22Rv1 (cell line): ENCODE results near the gene UFC1.

Experiments used
- H3K27ac ChIP-seq: fragments of 450-650 bp; 2 replicates; pipeline ENCODE4 v1.5.1; 2017
- CTCF ChIP-seq: fragments of 450-650 bp; IDR thresholded peaks from 2 replicates; pipeline ENCODE4 v1.5.1; 2017; ENCODE audit warnings: mild to moderate bottlenecking
- ZFX ChIP-seq: fragments of 450-650 bp; IDR thresholded peaks from 2 replicates; pipeline ENCODE4 v1.6.1; 2017; ENCODE audit warnings: antibody characterized with exemption, borderline replicate concordance

The UFC1 gene

DNA sequence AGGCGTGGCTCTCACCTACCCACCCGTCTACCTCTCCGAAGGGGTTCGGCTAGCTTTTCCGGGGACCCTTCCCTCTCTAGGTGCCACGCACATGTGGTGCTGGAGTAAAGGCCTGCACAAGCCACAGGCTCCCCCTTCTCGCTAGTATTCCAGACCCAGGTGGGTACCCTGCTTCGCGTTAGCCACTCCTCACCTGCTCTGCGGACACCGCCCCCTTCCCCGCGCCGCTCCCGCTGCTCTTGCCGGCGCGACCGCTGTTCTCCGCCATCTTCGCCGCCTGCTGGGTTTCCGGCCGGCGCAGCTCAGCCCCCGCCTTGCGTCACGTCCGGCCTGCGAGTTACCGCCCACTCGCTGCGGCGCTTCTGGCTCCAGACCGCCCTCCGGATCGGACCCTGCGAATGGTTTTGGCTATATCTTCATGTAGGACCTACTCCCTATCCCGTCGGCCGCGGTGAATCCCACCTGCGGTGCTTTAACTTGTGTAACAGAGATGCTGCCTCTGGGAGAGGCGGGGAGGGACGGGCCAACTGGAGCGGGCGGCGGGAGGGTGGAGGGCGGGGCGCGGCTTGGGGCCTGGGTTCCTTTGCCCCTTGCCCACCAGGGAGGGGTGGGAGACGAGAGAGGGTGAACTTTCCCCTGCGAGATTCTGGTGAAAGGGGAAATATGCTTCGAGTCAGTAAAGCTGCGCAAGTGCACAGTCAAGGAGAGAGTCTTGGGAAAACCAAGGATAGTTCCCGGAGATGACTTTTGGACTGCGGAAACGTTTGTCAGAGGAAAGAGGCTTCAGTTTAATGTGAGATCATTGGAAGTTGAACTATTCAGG, 35.8 kb upstream of the UFC1 start, which contains the start of the genes NIT1 and PFDN2:
Gene NIT1, plus strand, starts transcription at position 347 of the 823 bp plus-strand sequence. Its CDS starts 72 bp downstream, at position 419.
Gene PFDN2, minus strand, starts transcription at position 279 of the 823 bp plus-strand sequence. Its CDS starts 11 bp downstream, at position 268.
- no peak for TF ChIP-seq CTCF
- no peak for TF ChIP-seq ZFX
- peak within 1 kb of the TSS; percentile 96 for H3K27ac ChIP-seq

GRCh38 chr1:161119092-161119903, 34.5 kb upstream of the UFC1 start:
- H3K27ac ChIP-seq = peak overlapping the region; percentile 96
- TF ChIP-seq CTCF = peak; percentile 72
- TF ChIP-seq ZFX = no peak

DNA sequence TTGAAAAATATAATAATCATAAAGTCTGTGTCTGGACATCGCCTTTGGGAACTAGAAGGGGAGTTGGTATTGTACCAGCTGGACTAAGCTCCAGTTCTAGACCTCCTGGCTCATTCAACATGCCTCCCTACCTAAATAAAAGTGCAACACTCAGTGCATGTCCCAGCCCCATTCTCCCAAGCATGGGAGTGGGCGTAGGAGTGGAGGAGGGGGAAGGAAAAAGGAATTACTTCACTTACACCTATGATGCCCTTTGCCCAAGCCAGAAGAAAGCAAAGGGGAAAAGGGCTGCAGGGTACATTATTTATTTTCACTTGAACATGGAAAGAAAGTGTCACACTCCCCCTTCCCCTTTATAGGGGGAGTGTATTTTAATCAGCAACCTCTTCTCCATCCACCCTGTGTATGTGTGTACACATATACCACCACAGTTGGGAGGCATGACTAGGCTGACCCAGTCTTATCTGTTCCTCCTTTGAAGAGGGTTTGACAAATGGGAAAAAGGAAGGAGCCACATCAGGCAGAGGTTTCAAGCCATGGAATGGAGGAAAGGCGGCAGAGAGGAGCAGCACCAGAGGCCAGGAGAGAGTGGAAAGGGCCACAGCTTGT, 32.6 kb upstream of the UFC1 start:
- TF ChIP-seq ZFX (no peak), CTCF (no peak)
- no peak overlapping the region; the same call in 1 of the 2 replicates for H3K27ac ChIP-seq

GRCh38 chr1:161121834-161122233, 31.9 kb upstream of the UFC1 start:
- H3K27ac ChIP-seq = no peak overlapping the region
- TF ChIP-seq ZFX = no peak
- TF ChIP-seq CTCF = no peak

- H3K27ac ChIP-seq = no peak overlapping the region
- TF ChIP-seq ZFX (no peak), CTCF (no peak)
Observed at GRCh38 chr1:161122967-161123366, 30.8 kb upstream of the UFC1 start.

- H3K27ac ChIP-seq = no peak overlapping the region
- TF ChIP-seq CTCF (no peak), ZFX (no peak)
Observed at GRCh38 chr1:161127649-161128048, 26.1 kb upstream of the UFC1 start.
